ENCODE data around the gene WWOX. TPM values are rescaled to one million over a fixed set of nuclear protein-coding genes. Genes with fewer than 3 reads are reported as not detected.

The WWOX gene
- total RNA-seq, 1 experiment from 2014 or later, result 79.9 TPM

GRCh38 chr16:78589331-78589730, 489.9 kb downstream of the WWOX start:
- H3K27me3 ChIP-seq (replicated peaks; ENCODE audit: insufficient read depth, low read depth, low read length, poor library complexity), result no peaks in the 10 kb centered on the region
- CTCF ChIA-PET, result no interaction called here
- H3K27ac ChIP-seq (ENCODE audit: low read depth, low read length, poor library complexity, severe bottlenecking), result no peak overlapping the region
- BruUV-seq (replicated peaks), result no TSS peak
- no peaks in the 10 kb centered on the region for H3K9me3 ChIP-seq (ENCODE audit: low read depth, low read length, poor library complexity, severe bottlenecking)
- intact Hi-C loops (cut with micrococcal nuclease; ENCODE audit: unreplicated experiment), result no loop called here
- TF ChIP-seq EZH2 (IDR thresholded peaks at IDR 0.05; ENCODE audit: borderline replicate concordance, low read depth, low read length, poor library complexity, severe bottlenecking) (no peak), CTCF (conservative IDR thresholded peaks at IDR 0.05; ENCODE audit: low read depth, low read length) (no peak)
- no peaks in the 10 kb centered on the region for H3K36me3 ChIP-seq (ENCODE audit: insufficient read depth, low read length, poor library complexity, severe bottlenecking)
- no peaks in the 10 kb centered on the region for H3K4me1 ChIP-seq (ENCODE audit: insufficient read depth, low read length, poor library complexity, severe bottlenecking)
- POLR2A ChIA-PET (ENCODE audit: low non-redundant PET), result no interaction called here
- no peak overlapping the region for H3K4me3 ChIP-seq (ENCODE audit: low read depth, low read length, poor library complexity, severe bottlenecking)
- DNase-seq (ENCODE audit: low spot score), result no peak

DNA sequence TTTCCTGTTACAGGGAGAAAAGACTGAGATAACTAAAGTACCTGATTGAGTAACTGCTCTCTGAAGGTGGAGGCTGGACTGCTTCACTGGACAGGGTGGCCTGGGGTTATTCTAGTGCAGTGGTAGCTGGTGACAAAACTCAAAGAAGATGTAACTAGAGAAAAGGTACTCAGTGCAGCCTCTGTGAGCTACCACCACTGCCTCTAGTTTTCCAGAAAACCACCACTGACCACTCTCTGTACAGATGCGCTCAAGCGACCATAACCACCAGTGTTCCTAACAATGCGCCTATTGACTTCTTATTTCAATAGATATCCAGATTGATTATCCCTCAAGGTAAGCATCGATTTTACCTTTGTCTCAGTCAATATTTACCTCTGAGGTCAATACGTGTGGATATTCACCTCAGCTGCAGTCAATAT, 492.2 kb downstream of the WWOX start:
- no peak overlapping the region for H3K4me3 ChIP-seq (ENCODE audit: low read depth, low read length, poor library complexity, severe bottlenecking)
- no peaks in the 10 kb centered on the region for H3K9me3 ChIP-seq (ENCODE audit: low read depth, low read length, poor library complexity, severe bottlenecking)
- no TSS peak for BruUV-seq (replicated peaks)
- TF ChIP-seq EZH2 (IDR thresholded peaks at IDR 0.05; ENCODE audit: borderline replicate concordance, low read depth, low read length, poor library complexity, severe bottlenecking), result no peak
- no peak for TF ChIP-seq CTCF (conservative IDR thresholded peaks at IDR 0.05; ENCODE audit: low read depth, low read length)
- no peak overlapping the region for H3K27ac ChIP-seq (ENCODE audit: low read depth, low read length, poor library complexity, severe bottlenecking)
- no peak for DNase-seq (ENCODE audit: low spot score)
- no peaks in the 10 kb centered on the region for H3K4me1 ChIP-seq (ENCODE audit: insufficient read depth, low read length, poor library complexity, severe bottlenecking)
- CTCF ChIA-PET, result no interaction called here
- H3K27me3 ChIP-seq (replicated peaks; ENCODE audit: insufficient read depth, low read depth, low read length, poor library complexity), result no peaks in the 10 kb centered on the region
- intact Hi-C loops (cut with micrococcal nuclease; ENCODE audit: unreplicated experiment), result no loop called here
- no peaks in the 10 kb centered on the region for H3K36me3 ChIP-seq (ENCODE audit: insufficient read depth, low read length, poor library complexity, severe bottlenecking)
- POLR2A ChIA-PET (ENCODE audit: low non-redundant PET), result no interaction called here

- no peaks in the 10 kb centered on the region for H3K27me3 ChIP-seq (replicated peaks; ENCODE audit: insufficient read depth, low read depth, low read length, poor library complexity)
- TF ChIP-seq CTCF (conservative IDR thresholded peaks at IDR 0.05; ENCODE audit: low read depth, low read length), result no peak
- TF ChIP-seq EZH2 (IDR thresholded peaks at IDR 0.05; ENCODE audit: borderline replicate concordance, low read depth, low read length, poor library complexity, severe bottlenecking), result no peak
- ChIA-PET CTCF (no interaction called here), POLR2A (ENCODE audit: low non-redundant PET) (no interaction called here)
- no peaks in the 10 kb centered on the region for H3K36me3 ChIP-seq (ENCODE audit: insufficient read depth, low read length, poor library complexity, severe bottlenecking)
- no peak overlapping the region for H3K4me3 ChIP-seq (ENCODE audit: low read depth, low read length, poor library complexity, severe bottlenecking)
- BruUV-seq (replicated peaks), result no TSS peak
- intact Hi-C loops (cut with micrococcal nuclease; ENCODE audit: unreplicated experiment), result no loop called here
- H3K9me3 ChIP-seq (ENCODE audit: low read depth, low read length, poor library complexity, severe bottlenecking), result no peaks in the 10 kb centered on the region
- no peaks in the 10 kb centered on the region for H3K4me1 ChIP-seq (ENCODE audit: insufficient read depth, low read length, poor library complexity, severe bottlenecking)
- no peak for DNase-seq (ENCODE audit: low spot score)
- no peak overlapping the region for H3K27ac ChIP-seq (ENCODE audit: low read depth, low read length, poor library complexity, severe bottlenecking)
These were observed 492.7 kb downstream of the WWOX start for GRCh38 chr16:78592111-78592510.

Data from A673 (cell line).